Liver (tissue), 9 donors: ENCODE results near the gene SRRM3. TPM values are rescaled to one million over a fixed set of nuclear protein-coding genes. Genes with fewer than 3 reads are reported as not detected.

ENCODE experiments used
- DNase-seq: peaks from one replicate; pipeline ENCODE4 v3.0.0-alpha.2; 2017; ENCODE audit warnings: low spot score
- H3K27ac ChIP-seq, 2 donors: one replicate each; pipeline ENCODE4 v1.7.0; 2013; ENCODE audit warnings: inconsistent platforms in 2 of 2, low read length in 2 of 2, control low read depth in 1 of 2, low read depth in 1 of 2, mild to moderate bottlenecking in 1 of 2
- H3K27me3 ChIP-seq, 4 donors: one replicate each; pipeline versions ENCODE4 v1.6.1 to v1.7.0; 2013; ENCODE audit warnings: low read length in 3 of 4, inconsistent platforms in 1 of 4, mild to moderate bottlenecking in 1 of 4, moderate library complexity in 1 of 4; ENCODE audit not compliant: control insufficient read depth in 4 of 4, insufficient read depth in 4 of 4
- H3K36me3 ChIP-seq, 4 donors: one replicate each; pipeline versions ENCODE4 v1.6.1 to v1.7.0; 2013; ENCODE audit warnings: low read length in 3 of 4, mild to moderate bottlenecking in 3 of 4, low read depth in 1 of 4, moderate library complexity in 1 of 4; ENCODE audit not compliant: control insufficient read depth in 4 of 4, insufficient read depth in 3 of 4
- H3K4me1 ChIP-seq, 4 donors: one replicate each; pipeline versions ENCODE4 v1.6.1 to v1.7.0; 2013; ENCODE audit warnings: low read length in 3 of 4, mild to moderate bottlenecking in 3 of 4, moderate library complexity in 1 of 4; ENCODE audit not compliant: control insufficient read depth in 4 of 4, insufficient read depth in 4 of 4
- H3K4me3 ChIP-seq, 3 donors: one replicate each; pipeline versions ENCODE4 v1.6.1 to v1.7.0; 2013; ENCODE audit warnings: low read length in 3 of 3, control low read depth in 1 of 3, low read depth in 1 of 3, mild to moderate bottlenecking in 1 of 3
- H3K9ac ChIP-seq, 2 donors: one replicate each; pipeline ENCODE4 v1.7.0; 2013; ENCODE audit warnings: low read length in 2 of 2, mild to moderate bottlenecking in 2 of 2, moderate library complexity in 2 of 2, control low read depth in 1 of 2, low read depth in 1 of 2
- H3K9me3 ChIP-seq, 4 donors: one replicate each; pipeline versions ENCODE4 v1.6.1 to v1.7.0; 2013; ENCODE audit warnings: low read length in 3 of 4; ENCODE audit not compliant: control insufficient read depth in 4 of 4
- EGR1 ChIP-seq, 2 donors: IDR thresholded peaks; 2 replicates each; pipeline ENCODE4 v1.6.1; 2016 to 2018; ENCODE audit warnings: antibody characterized with exemption in 2 of 2, low read depth in 2 of 2
- FOXA1 ChIP-seq: IDR thresholded peaks from 2 replicates; pipeline ENCODE4 v1.6.1; 2016; ENCODE audit warnings: antibody characterized with exemption
- FOXA2 ChIP-seq: IDR thresholded peaks from 2 replicates; pipeline ENCODE4 v1.6.1; 2016; ENCODE audit warnings: antibody characterized with exemption
- GABPA ChIP-seq, 2 donors: IDR thresholded peaks in 1 of 2; conservative IDR thresholded peaks in 1 of 2; 2 replicates each; pipeline ENCODE4 v1.6.1; 2016; ENCODE audit warnings: antibody characterized with exemption in 2 of 2, mild to moderate bottlenecking in 1 of 2, moderate library complexity in 1 of 2
- HNF4A ChIP-seq, 2 donors: conservative IDR thresholded peaks; 2 replicates each; pipeline ENCODE4 v1.6.1; 2016; ENCODE audit warnings: antibody characterized with exemption in 2 of 2, mild to moderate bottlenecking in 2 of 2
- HNF4G ChIP-seq: IDR thresholded peaks from 2 replicates; pipeline ENCODE4 v1.6.1; 2016; ENCODE audit warnings: antibody characterized with exemption
- JUND ChIP-seq, 2 donors: IDR thresholded peaks; 2 replicates each; pipeline ENCODE4 v1.6.1; 2016; ENCODE audit warnings: antibody characterized with exemption in 2 of 2
- NR2F2 ChIP-seq: IDR thresholded peaks from 2 replicates; pipeline ENCODE4 v1.6.1; 2016; ENCODE audit warnings: antibody characterized with exemption
- RAD21 ChIP-seq, 2 donors: IDR thresholded peaks; 2 replicates each; pipeline ENCODE4 v1.6.1; 2016; ENCODE audit warnings: antibody characterized with exemption in 2 of 2, mild to moderate bottlenecking in 2 of 2
- RXRA ChIP-seq, 2 donors: IDR thresholded peaks; 2 replicates each; pipeline ENCODE4 v1.6.1; 2017 to 2018; ENCODE audit warnings: antibody characterized with exemption in 2 of 2, mild to moderate bottlenecking in 1 of 2
- SP1 ChIP-seq: IDR thresholded peaks from 2 replicates; pipeline ENCODE4 v1.6.1; 2018; ENCODE audit warnings: antibody characterized with exemption, mild to moderate bottlenecking
- TAF1 ChIP-seq: conservative IDR thresholded peaks from 2 replicates; pipeline ENCODE4 v1.6.1; 2016; ENCODE audit warnings: antibody characterized with exemption, mild to moderate bottlenecking
- YY1 ChIP-seq: IDR thresholded peaks from 2 replicates; pipeline ENCODE4 v1.6.1; 2016; ENCODE audit warnings: antibody characterized with exemption, mild to moderate bottlenecking
- WGBS: extraction: QIAGEN DNeasy Blood & Tissue Kit; methylation state at CpG from one replicate; pipeline ENCODE4 v1.1.7; 2013; 5-methylcytosine and 5-hydroxymethylcytosine counted together
- polyA plus RNA-seq, 2 donors: library from polyadenylated mRNA; stranded (reverse) in 1 of 2; unstranded in 1 of 2; fragments of 200-250 nt in 1 of 2; fragments of >200 nt in 1 of 2; fragmentation: Nextera tagmentation in 1 of 2; extraction: Ambion mirVana in 1 of 2; gene quantifications; one replicate each; pipeline versions ENCODE4 v1.2.1 to v1.2.3, GENCODE V29; 2013 to 2015
- total RNA-seq, 2 donors: library from RNA; depleted of rRNA; stranded (reverse); fragments of >200 nt; gene quantifications; one replicate each; pipeline ENCODE4 v1.2.3, GENCODE V29; 2014
- TF ChIP-seq, protein P1 (sequence below): IDR thresholded peaks from 2 replicates; pipeline ENCODE4 v1.6.1; 2016; ENCODE audit warnings: antibody characterized with exemption
- TF ChIP-seq, protein P2 (sequence below): IDR thresholded peaks from 2 replicates; pipeline ENCODE4 v1.6.1; 2016; ENCODE audit warnings: antibody characterized with exemption, mild to moderate bottlenecking
- TF ChIP-seq, protein P3 (sequence below): IDR thresholded peaks from 2 replicates; pipeline ENCODE4 v1.6.1; 2016; ENCODE audit warnings: antibody characterized with exemption
- TF ChIP-seq, protein P4 (sequence below): IDR thresholded peaks from 2 replicates; pipeline ENCODE4 v1.6.1; 2016; ENCODE audit warnings: antibody characterized with exemption
- TF ChIP-seq, protein P5 (sequence below): fragments of 150-350 bp; IDR thresholded peaks from 2 replicates; pipeline ENCODE4 v1.5.1; 2017; ENCODE audit warnings: improper control_type of control experiment, low read depth, low read length; ENCODE audit not compliant: missing input control
- donor health status: healthy.
- donor health status: healthy.
- donor health status: healthy.
- donor health status: healthy.
- donor health status: healthy.

SRRM3 gene
- total and polyA plus RNA-seq, 4 donors = 0.08 to 0.16 TPM; not detected in 2

DNA sequence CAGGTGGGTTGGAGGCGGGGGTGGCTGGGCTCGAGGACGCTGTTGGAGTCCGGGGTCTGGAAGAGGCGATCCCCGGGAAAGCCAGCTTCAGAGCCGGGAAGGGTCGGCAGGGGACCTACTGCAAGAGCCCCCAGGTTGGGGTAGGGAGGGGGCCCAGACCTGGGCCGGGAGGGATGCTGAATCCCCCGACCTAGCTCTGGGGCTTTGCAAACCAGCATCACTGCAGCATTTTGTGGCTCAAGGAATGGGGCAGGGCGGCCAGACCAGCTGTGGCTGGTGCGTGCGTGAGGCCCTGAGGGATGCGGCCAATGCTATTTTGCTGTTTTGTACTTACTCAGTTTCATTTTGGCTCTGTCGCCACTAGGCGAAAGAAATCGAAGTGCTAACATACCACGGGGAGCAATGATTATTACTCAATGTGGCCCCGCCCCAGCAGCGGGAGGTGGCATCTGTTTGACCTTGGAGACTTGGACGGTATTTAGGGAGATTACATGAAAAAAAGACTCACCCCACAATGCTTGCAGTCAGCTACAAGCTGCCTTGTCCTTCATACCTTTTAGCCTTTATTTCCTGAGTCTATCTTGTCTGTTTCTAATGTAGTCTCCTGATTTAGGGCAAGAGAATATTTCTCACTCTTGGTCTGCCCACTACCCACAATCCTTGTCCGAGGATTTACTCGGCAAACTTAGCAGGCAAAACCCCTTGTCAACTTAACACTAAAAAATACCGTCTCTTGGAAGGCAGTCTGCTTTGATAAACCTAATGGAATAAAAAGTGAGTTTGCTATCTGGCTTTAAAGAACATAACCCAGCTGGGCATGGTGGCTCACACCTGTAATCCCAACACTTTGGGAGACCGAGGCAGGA lies 117.0 kb downstream of the SRRM3 start:
- Histone ChIP-seq H3K36me3 (no peaks in the 10 kb centered on the region), H3K4me3 (peak overlapping the region; percentile 58 to 89 (median 66)), H3K9ac (peak overlapping the region; percentile 58 to 82), H3K9me3 (no peaks in the 10 kb centered on the region), H3K4me1 (peaks cover 3 to 18% (median 11%) of the 10 kb centered on the region in 4 donors), H3K27ac (peak overlapping the region; percentile 84 to 97), H3K27me3 (no peaks in the 10 kb centered on the region)
- WGBS = 4% methylated on average over 25 of the region's 25 CpGs
- DNase-seq = peak; percentile 68
- peak; percentile 74 to 78 for TF ChIP-seq RXRA (IDR thresholded peaks at IDR 0.05)
- TF ChIP-seq, protein P1, sequence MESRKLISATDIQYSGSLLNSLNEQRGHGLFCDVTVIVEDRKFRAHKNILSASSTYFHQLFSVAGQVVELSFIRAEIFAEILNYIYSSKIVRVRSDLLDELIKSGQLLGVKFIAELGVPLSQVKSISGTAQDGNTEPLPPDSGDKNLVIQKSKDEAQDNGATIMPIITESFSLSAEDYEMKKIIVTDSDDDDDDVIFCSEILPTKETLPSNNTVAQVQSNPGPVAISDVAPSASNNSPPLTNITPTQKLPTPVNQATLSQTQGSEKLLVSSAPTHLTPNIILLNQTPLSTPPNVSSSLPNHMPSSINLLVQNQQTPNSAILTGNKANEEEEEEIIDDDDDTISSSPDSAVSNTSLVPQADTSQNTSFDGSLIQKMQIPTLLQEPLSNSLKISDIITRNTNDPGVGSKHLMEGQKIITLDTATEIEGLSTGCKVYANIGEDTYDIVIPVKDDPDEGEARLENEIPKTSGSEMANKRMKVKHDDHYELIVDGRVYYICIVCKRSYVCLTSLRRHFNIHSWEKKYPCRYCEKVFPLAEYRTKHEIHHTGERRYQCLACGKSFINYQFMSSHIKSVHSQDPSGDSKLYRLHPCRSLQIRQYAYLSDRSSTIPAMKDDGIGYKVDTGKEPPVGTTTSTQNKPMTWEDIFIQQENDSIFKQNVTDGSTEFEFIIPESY = peak; percentile 61
- TF ChIP-seq, protein P2, sequence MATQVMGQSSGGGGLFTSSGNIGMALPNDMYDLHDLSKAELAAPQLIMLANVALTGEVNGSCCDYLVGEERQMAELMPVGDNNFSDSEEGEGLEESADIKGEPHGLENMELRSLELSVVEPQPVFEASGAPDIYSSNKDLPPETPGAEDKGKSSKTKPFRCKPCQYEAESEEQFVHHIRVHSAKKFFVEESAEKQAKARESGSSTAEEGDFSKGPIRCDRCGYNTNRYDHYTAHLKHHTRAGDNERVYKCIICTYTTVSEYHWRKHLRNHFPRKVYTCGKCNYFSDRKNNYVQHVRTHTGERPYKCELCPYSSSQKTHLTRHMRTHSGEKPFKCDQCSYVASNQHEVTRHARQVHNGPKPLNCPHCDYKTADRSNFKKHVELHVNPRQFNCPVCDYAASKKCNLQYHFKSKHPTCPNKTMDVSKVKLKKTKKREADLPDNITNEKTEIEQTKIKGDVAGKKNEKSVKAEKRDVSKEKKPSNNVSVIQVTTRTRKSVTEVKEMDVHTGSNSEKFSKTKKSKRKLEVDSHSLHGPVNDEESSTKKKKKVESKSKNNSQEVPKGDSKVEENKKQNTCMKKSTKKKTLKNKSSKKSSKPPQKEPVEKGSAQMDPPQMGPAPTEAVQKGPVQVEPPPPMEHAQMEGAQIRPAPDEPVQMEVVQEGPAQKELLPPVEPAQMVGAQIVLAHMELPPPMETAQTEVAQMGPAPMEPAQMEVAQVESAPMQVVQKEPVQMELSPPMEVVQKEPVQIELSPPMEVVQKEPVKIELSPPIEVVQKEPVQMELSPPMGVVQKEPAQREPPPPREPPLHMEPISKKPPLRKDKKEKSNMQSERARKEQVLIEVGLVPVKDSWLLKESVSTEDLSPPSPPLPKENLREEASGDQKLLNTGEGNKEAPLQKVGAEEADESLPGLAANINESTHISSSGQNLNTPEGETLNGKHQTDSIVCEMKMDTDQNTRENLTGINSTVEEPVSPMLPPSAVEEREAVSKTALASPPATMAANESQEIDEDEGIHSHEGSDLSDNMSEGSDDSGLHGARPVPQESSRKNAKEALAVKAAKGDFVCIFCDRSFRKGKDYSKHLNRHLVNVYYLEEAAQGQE = peak; percentile 76
- no peak for TF ChIP-seq GABPA (IDR thresholded peaks at IDR 0.05 in 1 of 2, conservative IDR thresholded peaks at IDR 0.05 in 1 of 2)
- peak; percentile 18 for TF ChIP-seq TAF1
- peak; percentile 85 for TF ChIP-seq NR2F2
- peak in 1 of 2 donors; percentile 44 for TF ChIP-seq JUND (IDR thresholded peaks at IDR 0.05)
- TF ChIP-seq EGR1 (IDR thresholded peaks at IDR 0.05; ENCODE audit: low read depth in 2 of 2) = no peak
- TF ChIP-seq, protein P3, sequence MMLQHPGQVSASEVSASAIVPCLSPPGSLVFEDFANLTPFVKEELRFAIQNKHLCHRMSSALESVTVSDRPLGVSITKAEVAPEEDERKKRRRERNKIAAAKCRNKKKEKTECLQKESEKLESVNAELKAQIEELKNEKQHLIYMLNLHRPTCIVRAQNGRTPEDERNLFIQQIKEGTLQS = no peak
- TF ChIP-seq SP1 = peak; percentile 76
- peak; percentile 56 to 77 for TF ChIP-seq RAD21 (IDR thresholded peaks at IDR 0.05)
- TF ChIP-seq FOXA1 = no peak
- TF ChIP-seq, protein P4, sequence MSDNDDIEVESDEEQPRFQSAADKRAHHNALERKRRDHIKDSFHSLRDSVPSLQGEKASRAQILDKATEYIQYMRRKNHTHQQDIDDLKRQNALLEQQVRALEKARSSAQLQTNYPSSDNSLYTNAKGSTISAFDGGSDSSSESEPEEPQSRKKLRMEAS = peak; percentile 72
- TF ChIP-seq YY1 = peak; percentile 69
- peak; percentile 29 for TF ChIP-seq HNF4G
- no peak for TF ChIP-seq FOXA2
- peak; percentile 69 for TF ChIP-seq HNF4A (conservative IDR thresholded peaks at IDR 0.05)
- TF ChIP-seq, protein P5, sequence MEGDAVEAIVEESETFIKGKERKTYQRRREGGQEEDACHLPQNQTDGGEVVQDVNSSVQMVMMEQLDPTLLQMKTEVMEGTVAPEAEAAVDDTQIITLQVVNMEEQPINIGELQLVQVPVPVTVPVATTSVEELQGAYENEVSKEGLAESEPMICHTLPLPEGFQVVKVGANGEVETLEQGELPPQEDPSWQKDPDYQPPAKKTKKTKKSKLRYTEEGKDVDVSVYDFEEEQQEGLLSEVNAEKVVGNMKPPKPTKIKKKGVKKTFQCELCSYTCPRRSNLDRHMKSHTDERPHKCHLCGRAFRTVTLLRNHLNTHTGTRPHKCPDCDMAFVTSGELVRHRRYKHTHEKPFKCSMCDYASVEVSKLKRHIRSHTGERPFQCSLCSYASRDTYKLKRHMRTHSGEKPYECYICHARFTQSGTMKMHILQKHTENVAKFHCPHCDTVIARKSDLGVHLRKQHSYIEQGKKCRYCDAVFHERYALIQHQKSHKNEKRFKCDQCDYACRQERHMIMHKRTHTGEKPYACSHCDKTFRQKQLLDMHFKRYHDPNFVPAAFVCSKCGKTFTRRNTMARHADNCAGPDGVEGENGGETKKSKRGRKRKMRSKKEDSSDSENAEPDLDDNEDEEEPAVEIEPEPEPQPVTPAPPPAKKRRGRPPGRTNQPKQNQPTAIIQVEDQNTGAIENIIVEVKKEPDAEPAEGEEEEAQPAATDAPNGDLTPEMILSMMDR = peak; percentile 50
